Measurements from ENCODE around the gene LRMDA. TPM values are rescaled to one million over a fixed set of nuclear protein-coding genes. Genes with fewer than 3 reads are reported as not detected.

The LRMDA gene
- total and polyA plus RNA-seq, 2 donors (not counting 1 experiment from before 2014, with no cell fraction given): 0.12 TPM; not detected in 1

- no peak for ATAC-seq (ENCODE audit: low read depth)
- Histone ChIP-seq H4K20me1 (ENCODE audit: control insufficient read depth, insufficient read depth, low read length, poor library complexity, severe bottlenecking) (no peaks in the 10 kb centered on the region), H3K4me1 (ENCODE audit: control insufficient read depth in 2 of 2, insufficient read depth in 2 of 2, low read length in 2 of 2) (no peaks in the 10 kb centered on the region), H3K9me3 (ENCODE audit: control extremely low read depth in 1 of 3, control insufficient read depth in 2 of 3, insufficient read depth in 1 of 3, low read length in 2 of 3) (no peaks in the 10 kb centered on the region), H3K9ac (ENCODE audit: low read length) (no peak overlapping the region), H3K4me3 (ENCODE audit: control extremely low read depth in 1 of 5, extremely low read depth in 1 of 5, insufficient read depth in 1 of 5, low read depth in 2 of 5, low read length in 4 of 5) (no peak overlapping the region), H3K27me3 (replicated peaks in 1 of 4; ENCODE audit: control extremely low read depth in 1 of 4, control insufficient read depth in 3 of 4, insufficient read depth in 4 of 4, low read length in 3 of 4) (no peaks in the 10 kb centered on the region), H3K27ac (ENCODE audit: low read length in 2 of 2) (no peak overlapping the region), H3K4me2 (replicated peaks; ENCODE audit: low read depth, low read length, poor library complexity, severe bottlenecking) (no peak overlapping the region), H3K79me2 (ENCODE audit: control insufficient read depth, insufficient read depth, low read length) (no peaks in the 10 kb centered on the region), H2AFZ (ENCODE audit: insufficient read depth, low read depth, low read length, poor library complexity, severe bottlenecking) (no peak overlapping the region), H3K36me3 (replicated peaks in 1 of 2; ENCODE audit: control extremely low read depth in 1 of 2, control insufficient read depth in 1 of 2, extremely low read depth in 1 of 2, insufficient read depth in 2 of 2, low read length in 1 of 2) (no peaks in the 10 kb centered on the region)
- no peak for TF ChIP-seq CTCF (IDR thresholded peaks at IDR 0.05)
- no peak for TF ChIP-seq EZH2 (IDR thresholded peaks at IDR 0.05; ENCODE audit: borderline replicate concordance, insufficient read depth, low read depth, low read length, poor library complexity, severe bottlenecking)
- Mint-ChIP-seq H3K4me3 (no peak overlapping the region), H3K9me3 (ENCODE audit: insufficient read depth) (no peaks in the 10 kb centered on the region), H3K27ac (no peak overlapping the region), H3K27me3 (peaks cover 9% of the 10 kb centered on the region), H3K4me1 (no peaks in the 10 kb centered on the region)
- 100% methylated on average over 1 of the region's 3 CpGs for WGBS (ENCODE audit: insufficient coverage)
- intact Hi-C loops (cut with micrococcal nuclease): no loop called here
- CTCF ChIA-PET: interaction anchor here (0.9 kb wide), 1 partner anchor 13 kb away, joined by 3 read pairs; no protein-coding TSS in a partner anchor
- DNase-seq: no peak
- POLR2A ChIA-PET: no interaction called here
Measured at GRCh38 chr10:76558996-76559891, 1127.8 kb downstream of the LRMDA start.

- TF ChIP-seq EZH2 (IDR thresholded peaks at IDR 0.05; ENCODE audit: borderline replicate concordance, insufficient read depth, low read depth, low read length, poor library complexity, severe bottlenecking) (no peak), CTCF (IDR thresholded peaks at IDR 0.05) (no peak)
- Histone ChIP-seq H3K9ac (ENCODE audit: low read length) (no peak overlapping the region), H4K20me1 (ENCODE audit: control insufficient read depth, insufficient read depth, low read length, poor library complexity, severe bottlenecking) (no peaks in the 10 kb centered on the region), H3K4me2 (replicated peaks; ENCODE audit: low read depth, low read length, poor library complexity, severe bottlenecking) (no peak overlapping the region), H3K27ac (ENCODE audit: low read length in 2 of 2) (no peak overlapping the region), H3K27me3 (replicated peaks in 1 of 4; ENCODE audit: control extremely low read depth in 1 of 4, control insufficient read depth in 3 of 4, insufficient read depth in 4 of 4, low read length in 3 of 4) (no peaks in the 10 kb centered on the region), H3K36me3 (replicated peaks in 1 of 2; ENCODE audit: control extremely low read depth in 1 of 2, control insufficient read depth in 1 of 2, extremely low read depth in 1 of 2, insufficient read depth in 2 of 2, low read length in 1 of 2) (no peaks in the 10 kb centered on the region), H3K9me3 (ENCODE audit: control extremely low read depth in 1 of 3, control insufficient read depth in 2 of 3, insufficient read depth in 1 of 3, low read length in 2 of 3) (no peaks in the 10 kb centered on the region), H2AFZ (ENCODE audit: insufficient read depth, low read depth, low read length, poor library complexity, severe bottlenecking) (no peak overlapping the region), H3K4me1 (ENCODE audit: control insufficient read depth in 2 of 2, insufficient read depth in 2 of 2, low read length in 2 of 2) (no peaks in the 10 kb centered on the region), H3K4me3 (ENCODE audit: control extremely low read depth in 1 of 5, extremely low read depth in 1 of 5, insufficient read depth in 1 of 5, low read depth in 2 of 5, low read length in 4 of 5) (no peak overlapping the region), H3K79me2 (ENCODE audit: control insufficient read depth, insufficient read depth, low read length) (no peaks in the 10 kb centered on the region)
- H3K9me3 Mint-ChIP-seq (ENCODE audit: insufficient read depth): no peaks in the 10 kb centered on the region
- no peak for DNase-seq
- ChIA-PET POLR2A (no interaction called here), CTCF (no interaction called here)
- H3K4me3 Mint-ChIP-seq: no peak overlapping the region
- WGBS (ENCODE audit: insufficient coverage): no CpG with 5 or more reads among the region's 1 CpG
- intact Hi-C loops (cut with micrococcal nuclease): no loop called here
- no peaks in the 10 kb centered on the region for H3K4me1 Mint-ChIP-seq
- no peak for ATAC-seq (ENCODE audit: low read depth)
- no peak overlapping the region for H3K27ac Mint-ChIP-seq
- peaks cover 9% of the 10 kb centered on the region for H3K27me3 Mint-ChIP-seq
Measured at GRCh38 chr10:76559892-76560220, 1128.4 kb downstream of the LRMDA start.
